ENCODE measurements around the gene SOX6.

- TF ChIP-seq CTCF (IDR thresholded peaks at IDR 0.05) (no peak), POLR2A (IDR thresholded peaks at IDR 0.05) (no peak)
Observed at GRCh38 chr11:15957234-15957633, 399.1 kb downstream of the SOX6 start.

All from uterus (tissue), 2 donors.